ENCODE results near the gene FAF2. TPM values are rescaled to one million over a fixed set of nuclear protein-coding genes. Genes with fewer than 3 reads are reported as not detected.

FAF2 gene
- total RNA-seq, 3 donors from 2014 or later, result 33.1 to 36.1 (median 33.4) TPM

GRCh38 chr5:176415952-176416924 lies 31.9 kb upstream of the FAF2 start, which contains the start of gene CLTB:
Gene CLTB, minus strand, starts transcription at chr5:176416539. Its CDS starts 176 bp downstream, at chr5:176416363.
- DNase-seq (peak; percentile 94 to 97 (median 96)), ATAC-seq (peak; percentile 94)
- peak; percentile 73 for TF ChIP-seq CTCF (IDR thresholded peaks at IDR 0.05)
- H3K9me3 ChIP-seq, result no peaks in the 10 kb centered on the region
- peak within 1 kb of the TSS; percentile 94 for H3K4me3 ChIP-seq
- intact Hi-C loops (cut with DNase I, micrococcal nuclease), result loop anchor here in 1 of 2 donors (10.0 kb wide), 1 partner anchor 129 kb away; the partner anchor contains the start of gene CDHR2
- no peaks in the 10 kb centered on the region for H3K36me3 ChIP-seq (ENCODE audit: low read depth)
- peaks cover 37% of the 10 kb centered on the region for H3K4me1 ChIP-seq (ENCODE audit: low read depth)

- Histone ChIP-seq H3K9me3 (no peaks in the 10 kb centered on the region), H3K4me1 (ENCODE audit: low read depth) (peaks cover 32% of the 10 kb centered on the region), H3K4me3 (no peak overlapping the region), H3K36me3 (ENCODE audit: low read depth) (no peaks in the 10 kb centered on the region)
- ATAC-seq (no peak), DNase-seq (peak in 1 of 3 donors; percentile 39)
- TF ChIP-seq CTCF (IDR thresholded peaks at IDR 0.05), result no peak
- intact Hi-C loops (cut with DNase I, micrococcal nuclease), result loop anchor here in 1 of 2 donors (10.0 kb wide), 1 partner anchor 128 kb away; the partner anchor contains the start of gene CDHR2
Observed at GRCh38 chr5:176416965-176417364, 31.2 kb upstream of the FAF2 start.

GRCh38 chr5:176418251-176418650 lies 29.9 kb upstream of the FAF2 start:
- peak; percentile 18 for ATAC-seq

GRCh38 chr5:176420086-176420485 lies 28.1 kb upstream of the FAF2 start:
- no peak for DNase-seq
- intact Hi-C loops (cut with DNase I, micrococcal nuclease), result no loop called here
- no peak for TF ChIP-seq CTCF (IDR thresholded peaks at IDR 0.05)
- Histone ChIP-seq H3K36me3 (ENCODE audit: low read depth) (no peaks in the 10 kb centered on the region), H3K4me3 (no peak overlapping the region), H3K9me3 (no peaks in the 10 kb centered on the region), H3K4me1 (ENCODE audit: low read depth) (peaks cover 13% of the 10 kb centered on the region)
- ATAC-seq, result no peak

More at GRCh38 chr5:176418251-176418650, 29.9 kb upstream of the FAF2 start:
- no peaks in the 10 kb centered on the region for H3K9me3 ChIP-seq
- DNase-seq, result no peak
- intact Hi-C loops (cut with DNase I, micrococcal nuclease), result loop anchor here in 1 of 2 donors (10.0 kb wide), 1 partner anchor 127 kb away; the partner anchor contains the start of gene CDHR2
- no peak overlapping the region for H3K4me3 ChIP-seq
- no peak for TF ChIP-seq CTCF (IDR thresholded peaks at IDR 0.05)
- H3K4me1 ChIP-seq (ENCODE audit: low read depth), result peaks cover 31% of the 10 kb centered on the region
- H3K36me3 ChIP-seq (ENCODE audit: low read depth), result no peaks in the 10 kb centered on the region

GRCh38 chr5:176420972-176421544 lies 27.1 kb upstream of the FAF2 start:
- Histone ChIP-seq H3K9me3 (no peaks in the 10 kb centered on the region), H3K36me3 (ENCODE audit: low read depth) (no peaks in the 10 kb centered on the region), H3K4me1 (ENCODE audit: low read depth) (peaks cover 7% of the 10 kb centered on the region), H3K4me3 (no peak overlapping the region)
- intact Hi-C loops (cut with DNase I, micrococcal nuclease), result no loop called here
- ATAC-seq, result no peak
- no peak for DNase-seq
- TF ChIP-seq CTCF (IDR thresholded peaks at IDR 0.05), result no peak
